GM21786 (cell line): ENCODE data around the gene EPB41L4A.
"Not testable (repeated sequence)": the region's sequence is repeated elsewhere in the genome, so short reads cannot be mapped to it uniquely, and the experiment has no call there.

Experiments
- ATAC-seq: cut with Tn5 transposase; IDR thresholded peaks from one replicate; pipeline ENCODE4 v1.9.1; 2021; ENCODE audit not compliant: unreplicated experiment

Gene EPB41L4A

DNA sequence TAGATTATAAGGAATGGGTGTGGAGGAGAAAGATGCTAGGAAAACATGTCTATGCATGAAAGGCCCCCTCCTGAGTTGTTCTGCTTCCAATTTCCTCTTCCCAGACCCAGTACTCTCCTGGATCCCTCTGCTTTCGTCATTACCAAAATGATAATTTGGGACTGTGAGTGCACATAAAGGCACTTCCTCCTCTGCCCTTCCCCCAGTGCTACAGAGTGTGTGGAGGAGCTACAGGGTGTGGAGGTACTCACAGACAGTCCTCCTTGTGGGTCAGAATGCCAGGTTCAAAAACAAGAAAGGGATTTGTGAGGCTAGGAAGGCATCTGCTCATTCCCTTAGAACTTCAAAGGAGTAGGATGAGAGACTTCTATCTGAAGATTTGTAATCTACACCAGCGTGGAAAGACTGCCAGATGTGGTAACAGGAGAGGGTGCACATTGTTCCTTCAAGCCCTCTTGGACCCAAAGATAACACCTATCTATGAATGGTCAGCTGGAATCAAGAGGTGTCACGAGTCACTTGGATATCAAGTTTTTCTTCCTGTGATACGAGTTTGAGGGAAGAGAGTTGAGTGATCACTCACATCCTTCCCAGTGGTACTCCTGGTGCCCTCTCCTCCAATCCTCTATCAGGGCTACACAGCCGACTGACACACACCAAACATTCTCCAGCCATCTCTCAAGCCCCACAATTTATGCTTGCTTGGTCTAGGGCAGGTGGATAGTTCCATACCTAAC lies 201.1 kb downstream of the EPB41L4A start:
- ATAC-seq, result no peak

DNA sequence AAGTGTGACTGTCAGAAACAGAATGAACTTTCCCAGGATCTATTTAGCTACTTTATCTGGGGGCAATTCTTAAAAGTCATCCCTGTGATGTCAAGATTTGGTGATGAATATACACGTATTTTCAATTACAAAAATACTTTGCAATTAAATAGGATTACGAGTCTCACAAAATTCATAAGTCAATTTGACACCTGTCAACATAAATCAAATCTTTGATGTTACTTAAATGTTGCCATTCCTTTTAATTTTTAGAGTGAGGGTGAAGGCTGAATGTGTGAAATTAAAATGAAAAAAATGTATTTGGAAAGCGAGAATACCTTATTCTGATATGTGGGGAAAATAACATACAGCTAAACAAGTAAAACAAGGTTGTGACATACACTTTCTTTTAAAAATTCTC lies 202.9 kb downstream of the EPB41L4A start:
- no peak for ATAC-seq

DNA sequence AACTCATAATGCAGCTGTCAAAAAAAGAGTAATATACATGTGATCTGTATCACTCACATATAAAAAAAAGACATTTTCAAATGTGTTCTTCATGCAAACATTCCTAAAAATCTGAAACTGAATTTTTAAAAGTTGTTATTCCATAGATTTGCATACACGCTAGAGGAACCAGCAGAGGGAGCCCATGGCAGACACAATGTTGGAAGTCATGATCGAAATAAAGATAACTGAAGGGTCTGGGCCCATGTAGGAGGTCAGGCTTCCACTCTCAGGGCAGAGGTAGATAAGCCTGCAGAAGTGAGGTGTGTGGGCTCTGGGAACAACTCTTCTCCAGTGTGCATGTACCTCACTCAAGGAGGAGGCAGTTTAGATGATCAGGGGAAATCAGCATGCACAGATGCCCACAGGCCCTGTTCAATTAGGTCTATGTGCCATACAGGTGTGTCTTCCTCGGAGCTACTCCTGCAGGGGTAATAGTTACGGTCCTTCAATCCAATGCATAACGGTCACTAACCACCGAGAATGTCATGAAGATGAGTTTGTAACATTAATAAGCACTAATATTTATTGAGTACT lies 208.6 kb downstream of the EPB41L4A start:
- ATAC-seq, result no peak

DNA sequence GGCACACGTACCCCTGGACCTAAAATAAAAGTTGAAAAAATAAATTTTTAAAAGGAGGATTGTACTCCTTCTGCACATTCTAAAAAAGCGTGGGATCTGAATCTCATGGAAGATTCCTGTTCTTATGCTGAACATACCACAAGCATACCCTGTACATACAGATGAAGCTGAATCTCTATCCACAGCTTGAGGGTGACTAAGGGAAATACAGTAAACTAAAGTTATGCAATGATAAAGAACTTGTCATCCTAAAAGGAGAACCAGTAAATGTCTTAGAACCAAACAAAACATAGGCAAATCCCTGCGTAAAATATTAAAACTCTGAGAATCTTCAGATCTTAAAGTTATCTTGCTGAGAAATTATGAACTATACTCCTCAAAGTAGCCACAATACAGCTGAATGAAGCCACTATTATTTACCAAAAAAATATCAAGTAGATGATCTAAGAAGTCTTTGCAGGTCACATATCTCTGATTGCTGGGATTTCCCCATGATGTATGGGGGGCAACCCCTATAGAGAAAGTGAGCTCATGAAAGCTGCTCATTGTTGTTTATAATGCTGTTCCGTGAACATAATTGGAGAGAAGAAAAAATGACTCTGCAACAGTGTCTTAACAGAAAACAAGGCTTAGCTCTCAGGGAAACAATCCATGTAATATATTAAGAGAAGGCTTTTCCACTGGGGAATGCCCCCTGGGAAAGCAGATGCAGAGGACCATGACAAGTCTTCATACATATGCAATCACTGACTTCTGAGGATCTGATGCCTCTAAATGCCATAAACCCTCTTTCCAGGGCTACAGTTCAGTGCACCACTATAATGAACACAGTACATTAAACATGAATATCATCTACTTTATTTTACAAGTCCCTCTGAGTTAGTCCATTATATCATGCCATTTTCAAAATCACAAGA lies 210.1 kb downstream of the EPB41L4A start:
- peak; percentile 77 for ATAC-seq

DNA sequence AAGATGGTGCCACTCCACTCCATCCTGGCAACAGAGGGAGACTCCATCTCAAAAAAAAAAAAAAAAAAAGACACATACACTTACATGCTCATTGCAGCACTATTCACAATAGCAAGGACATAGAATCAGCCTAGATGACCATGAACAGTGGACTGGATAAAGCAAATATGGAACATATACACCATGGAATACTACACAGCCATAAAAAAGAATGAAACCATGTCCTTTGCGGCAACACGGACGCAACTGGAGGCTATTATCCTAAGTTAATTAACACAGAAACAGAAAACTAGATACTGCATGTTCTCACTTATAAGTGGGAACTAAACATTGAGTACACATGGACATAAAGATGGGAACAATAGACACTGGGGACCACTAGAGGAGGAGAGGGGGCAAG lies 210.9 kb downstream of the EPB41L4A start:
- not testable (repeated sequence) for ATAC-seq

DNA sequence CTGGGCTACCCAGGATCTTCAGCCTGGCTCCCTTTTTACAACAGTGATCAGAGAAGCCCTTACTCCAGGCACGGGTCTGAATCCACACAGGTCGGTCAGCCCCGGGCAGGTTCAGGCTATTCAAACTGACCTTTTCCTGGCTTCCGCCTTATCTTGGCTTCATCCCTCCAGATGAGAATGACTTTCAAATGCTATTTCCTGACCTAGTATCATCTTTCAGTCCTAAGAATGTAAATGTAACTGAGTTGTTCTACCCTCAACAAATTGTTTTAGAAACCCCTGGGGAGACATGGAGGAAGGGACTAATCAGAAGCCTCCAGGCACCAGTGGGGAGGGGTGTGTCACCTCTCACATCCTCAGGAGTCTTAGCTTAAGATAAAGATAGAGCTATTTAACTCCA lies 213.2 kb downstream of the EPB41L4A start:
- ATAC-seq, result no peak

DNA sequence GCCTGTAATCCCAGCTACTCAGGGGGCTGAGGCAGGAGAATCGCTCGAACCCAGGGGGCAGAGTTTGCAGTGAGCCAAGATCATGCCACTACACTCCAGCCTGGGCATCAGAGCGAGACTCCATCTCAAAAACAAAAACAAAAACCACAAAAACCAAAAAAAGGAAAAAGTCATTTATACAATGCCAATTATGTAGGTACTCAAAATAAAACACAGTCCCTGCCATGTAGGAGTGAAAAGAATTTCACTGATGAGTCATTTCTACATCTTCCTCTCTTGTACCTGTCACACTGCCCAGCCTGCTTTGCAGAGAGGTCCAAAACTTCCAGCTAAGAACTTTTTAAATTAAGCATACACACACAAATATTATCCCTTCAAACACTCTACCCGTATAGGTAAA lies 215.8 kb downstream of the EPB41L4A start:
- peak; percentile 63 for ATAC-seq

DNA sequence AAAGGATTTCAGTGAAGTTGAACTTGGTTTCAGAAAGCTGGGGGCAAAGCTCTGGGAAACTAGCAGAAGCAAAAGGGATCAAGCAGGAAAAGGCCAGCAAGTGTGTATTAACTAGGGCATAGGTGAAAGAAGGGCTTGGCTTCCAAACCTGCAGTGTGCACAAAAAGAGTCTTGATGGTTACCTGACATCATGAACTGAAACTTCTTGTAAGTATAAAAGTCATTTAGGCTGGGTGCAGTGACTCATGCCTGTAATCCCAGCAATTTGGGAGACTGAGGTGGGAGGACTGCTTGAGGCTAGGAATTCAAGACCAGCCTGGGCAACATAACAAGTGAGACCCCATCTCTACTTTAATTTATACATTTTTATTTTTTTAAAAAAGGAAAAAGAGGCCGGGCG lies 216.4 kb downstream of the EPB41L4A start:
- peak; percentile 55 for ATAC-seq

DNA sequence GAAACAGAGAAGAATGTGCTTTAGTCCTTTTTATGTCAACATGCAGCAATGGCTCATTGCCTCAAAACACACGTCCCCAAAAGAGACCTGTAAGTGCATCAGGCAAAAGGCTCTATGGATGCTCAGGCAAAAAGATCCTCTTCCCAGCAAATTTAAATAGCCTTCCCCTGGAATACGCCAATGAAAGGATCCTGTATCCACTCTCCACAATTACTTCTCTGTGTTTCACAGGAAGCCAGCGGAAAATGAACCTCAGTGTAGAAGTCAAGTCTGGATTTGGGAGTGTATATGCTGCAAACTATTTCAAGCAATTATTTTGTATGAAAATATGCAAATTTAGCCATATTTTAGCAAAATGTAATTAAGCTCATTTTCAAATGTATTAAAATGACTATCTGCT lies 217.9 kb downstream of the EPB41L4A start:
- no peak for ATAC-seq

DNA sequence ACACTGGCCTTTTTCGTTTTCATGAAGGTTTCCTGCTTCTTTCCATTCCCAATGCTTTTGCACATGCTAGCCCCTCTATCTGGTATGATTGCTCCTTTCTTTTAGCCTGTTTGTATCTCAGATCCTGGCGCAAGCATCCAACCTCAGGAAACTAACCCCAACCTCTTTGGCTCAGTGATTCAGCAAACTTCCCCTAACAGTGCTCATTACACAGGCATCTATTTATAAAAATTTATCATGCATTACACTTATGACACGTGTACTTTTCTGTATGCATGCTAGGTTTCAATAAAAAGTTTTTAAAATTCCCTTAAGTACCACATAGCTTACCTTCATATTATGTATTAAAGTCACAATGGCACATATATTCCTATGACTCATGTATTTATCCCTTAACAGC lies 218.9 kb downstream of the EPB41L4A start:
- no peak for ATAC-seq

DNA sequence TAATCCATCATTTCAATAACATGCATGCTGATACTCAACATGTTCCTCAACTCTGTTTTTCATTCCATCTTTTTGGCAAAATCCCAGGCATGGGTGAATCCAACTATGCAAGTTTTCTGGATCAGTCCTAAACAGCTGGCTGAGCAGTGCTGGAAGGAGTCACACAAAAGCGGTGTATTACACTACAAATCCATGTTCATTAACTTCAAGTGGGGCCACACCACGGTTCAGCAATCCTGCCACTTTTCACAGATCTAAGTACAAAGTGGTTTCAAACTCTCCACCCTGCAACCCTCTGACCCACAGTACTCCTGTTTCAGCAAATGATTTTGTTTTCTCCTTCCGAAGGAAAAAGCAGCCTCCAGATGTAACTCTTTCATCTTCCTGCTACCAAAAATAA lies 222.5 kb downstream of the EPB41L4A start:
- no peak for ATAC-seq

DNA sequence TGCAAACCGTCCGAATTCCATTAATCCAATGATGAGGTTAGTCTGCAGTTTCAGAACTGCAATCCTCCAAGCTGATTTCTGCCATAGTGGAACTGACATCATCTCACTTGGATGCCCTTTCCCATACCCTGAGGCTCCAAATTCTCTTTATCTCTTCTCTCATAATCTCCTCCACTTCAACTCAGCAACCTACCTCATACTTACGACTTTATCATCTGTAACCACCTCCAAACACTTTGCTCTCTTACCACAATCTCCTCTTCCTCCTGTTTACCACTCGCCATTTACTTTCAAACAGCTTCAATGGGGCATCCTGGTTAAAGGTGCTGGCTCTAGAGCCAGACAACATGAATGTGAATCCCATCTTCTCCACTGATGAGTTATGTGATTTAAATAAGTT lies 223.2 kb downstream of the EPB41L4A start:
- ATAC-seq, result no peak

DNA sequence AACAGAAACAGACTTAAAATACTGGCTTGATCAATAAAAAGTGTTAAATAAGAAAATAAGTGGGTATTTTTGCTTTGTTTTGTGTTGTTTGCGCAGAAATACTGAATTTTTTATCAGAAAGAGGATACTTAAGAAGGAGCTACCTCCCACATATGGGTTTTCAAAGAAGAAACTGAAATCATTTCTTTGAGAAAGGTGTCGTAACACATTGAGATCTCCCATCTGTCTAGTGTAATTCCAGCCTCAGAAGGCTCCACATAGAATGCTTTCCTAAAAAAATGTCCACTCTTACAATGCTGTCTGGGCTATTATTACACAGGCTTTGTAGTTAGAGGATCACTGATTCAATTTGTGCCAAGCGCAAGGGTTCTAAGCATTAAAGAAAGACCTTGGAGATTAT lies 226.2 kb downstream of the EPB41L4A start:
- no peak for ATAC-seq

DNA sequence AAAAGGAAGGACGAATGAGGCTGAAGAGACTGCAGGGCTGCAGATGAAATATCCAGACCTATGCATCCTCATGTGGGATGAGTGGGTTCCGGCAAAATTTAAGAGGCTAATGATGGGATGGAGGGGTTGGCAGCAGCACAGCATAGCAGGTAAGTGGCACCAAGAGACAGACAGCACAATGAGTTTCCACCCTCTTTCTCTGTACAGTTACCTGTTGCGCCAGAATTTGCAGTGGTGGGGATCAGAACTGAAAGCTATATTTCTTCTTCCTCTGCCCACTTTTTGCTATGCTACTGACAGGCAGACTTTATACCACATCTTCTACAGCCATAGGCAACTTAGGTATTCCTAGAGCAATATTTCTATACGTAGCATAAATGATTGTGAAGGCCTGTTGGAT lies 227.0 kb downstream of the EPB41L4A start:
- no peak for ATAC-seq

DNA sequence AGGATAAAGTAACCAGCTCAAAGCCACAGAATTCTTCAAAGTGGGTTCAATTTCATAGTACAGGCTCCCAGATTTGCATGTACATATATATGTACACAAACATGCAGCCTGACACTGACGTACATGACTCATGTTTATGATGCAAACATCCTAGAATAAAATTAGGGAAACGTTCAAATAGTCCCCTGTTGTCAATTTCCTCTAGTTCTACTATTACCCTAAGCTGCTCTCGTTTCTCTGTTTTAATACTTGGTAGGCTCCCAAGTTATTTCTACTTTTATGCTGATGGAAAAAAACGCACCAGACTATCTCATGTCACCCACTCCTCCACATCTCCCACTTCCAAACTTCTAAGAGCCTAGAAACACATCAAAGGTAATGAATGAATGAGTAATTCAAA lies 229.7 kb downstream of the EPB41L4A start:
- ATAC-seq, result no peak

DNA sequence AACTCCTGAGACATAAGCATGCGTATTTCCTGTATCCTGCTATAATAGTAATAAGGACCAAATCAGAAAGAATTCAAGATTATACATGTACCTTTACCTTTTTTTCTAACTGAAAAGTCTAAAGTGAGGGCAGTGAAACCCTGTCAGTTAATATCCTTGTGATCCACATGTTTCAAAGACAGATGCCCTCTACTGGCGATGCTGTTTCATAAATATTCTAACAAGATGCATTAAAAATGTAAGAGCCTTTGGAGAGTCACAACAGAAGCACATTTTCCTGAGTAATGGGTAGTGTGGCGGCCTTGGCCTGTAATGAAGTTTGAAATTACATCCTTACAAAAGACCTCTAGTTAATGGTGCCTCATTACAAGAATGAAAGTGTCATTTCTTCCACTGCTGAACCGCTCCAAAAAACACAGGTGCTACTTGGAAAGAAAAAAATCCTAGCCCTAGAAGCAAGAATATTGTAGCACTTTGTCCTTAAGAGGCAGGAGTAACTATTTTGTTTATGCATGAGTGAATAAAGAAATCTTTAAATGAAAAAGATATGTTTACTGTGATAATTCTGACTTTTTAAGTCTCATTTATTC lies 232.6 kb downstream of the EPB41L4A start:
- no peak for ATAC-seq

DNA sequence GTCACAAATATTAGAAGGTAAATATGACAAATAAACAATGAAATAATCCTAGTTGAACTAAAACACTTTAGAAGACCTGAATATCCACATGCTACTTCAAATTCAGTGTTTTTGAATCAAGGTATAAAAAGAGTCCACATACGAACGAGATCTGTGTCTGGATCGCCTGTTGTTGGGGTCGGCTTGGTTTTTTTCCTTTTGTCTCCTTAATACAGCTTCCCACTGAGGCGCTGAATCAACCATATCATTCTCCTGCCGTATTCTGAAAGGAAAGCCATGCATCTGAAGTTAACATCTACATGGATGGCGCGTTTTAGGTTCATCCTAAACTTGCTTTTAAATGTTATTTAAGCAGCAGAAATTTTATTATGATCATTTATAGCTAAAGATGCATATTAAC lies 235.2 kb downstream of the EPB41L4A start:
- no peak for ATAC-seq

DNA sequence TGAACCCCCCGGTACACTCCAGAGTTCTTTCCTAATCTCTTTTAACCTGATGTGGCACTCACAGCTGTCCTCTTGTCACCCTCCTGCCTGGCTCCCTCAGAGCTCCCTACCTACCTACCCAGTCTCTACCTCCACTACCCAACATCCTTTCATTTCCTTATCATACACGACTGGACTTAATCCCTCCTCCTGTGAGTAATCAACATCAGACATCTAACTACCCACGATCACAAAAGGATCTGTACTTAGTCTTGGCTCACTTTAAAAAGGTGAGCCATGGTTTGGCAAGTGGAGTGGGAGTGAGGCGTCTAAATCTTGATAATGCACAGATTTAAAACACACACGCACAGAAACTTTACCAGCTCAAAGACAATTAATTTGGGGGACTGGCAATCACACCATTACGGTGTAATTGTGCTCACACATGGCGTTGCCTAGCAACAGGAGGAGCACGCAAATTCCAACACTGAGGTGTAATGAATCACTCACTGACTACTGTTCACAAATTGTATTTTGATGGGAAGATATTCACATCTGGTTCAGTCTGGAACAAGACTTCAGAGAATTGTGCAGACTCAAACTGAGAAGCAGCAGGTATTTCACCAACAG lies 235.9 kb downstream of the EPB41L4A start:
- no peak for ATAC-seq

DNA sequence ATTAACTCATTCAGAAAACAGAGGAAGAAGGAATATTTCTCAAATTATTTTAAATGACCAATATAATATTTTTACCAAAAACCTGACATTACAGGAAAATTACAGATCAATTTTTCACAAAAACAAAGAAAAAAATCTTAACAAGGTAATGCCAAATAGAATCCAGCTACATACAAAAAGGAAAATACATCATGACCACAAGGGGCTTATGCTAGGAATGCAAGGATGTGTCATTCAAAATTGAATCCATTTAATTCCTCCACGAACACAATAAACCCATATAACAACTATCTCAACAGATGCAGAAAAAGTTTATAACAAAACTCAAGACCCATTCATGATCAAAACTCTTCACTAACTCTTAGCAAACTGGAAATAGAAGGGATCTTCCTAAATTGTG lies 239.8 kb downstream of the EPB41L4A start:
- no peak for ATAC-seq

DNA sequence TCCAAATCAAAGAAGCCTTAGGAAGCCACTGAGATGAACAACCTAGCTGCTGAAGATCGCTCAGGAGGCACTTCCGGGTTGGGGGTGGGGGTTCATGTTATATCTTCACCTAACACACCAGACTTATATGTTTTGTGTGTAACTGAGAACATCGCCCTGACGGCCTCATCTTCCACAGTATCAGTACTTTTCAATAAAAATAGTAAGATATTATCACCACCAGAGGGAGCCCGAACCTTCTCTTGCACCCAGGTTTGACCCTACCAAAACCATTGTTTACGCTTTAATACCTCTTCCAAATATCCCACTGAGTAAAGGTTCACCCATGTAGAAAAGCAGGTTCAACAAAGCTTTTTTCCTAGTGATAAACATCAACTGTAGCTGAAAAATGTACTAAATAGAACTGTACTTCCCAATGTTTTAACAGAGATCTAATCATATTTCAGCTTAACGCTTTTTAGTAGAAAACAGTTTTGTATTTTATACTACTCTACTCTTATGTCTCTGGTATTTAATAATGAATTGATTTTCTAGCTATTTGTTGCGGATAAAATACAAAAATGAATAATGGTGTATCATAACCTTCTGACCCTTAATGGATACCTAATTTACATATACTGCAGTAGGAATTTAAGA lies 244.0 kb downstream of the EPB41L4A start:
- peak; percentile 86 for ATAC-seq
